Small intestine (tissue), 7 donors: ENCODE data around the gene SYT2. TPM values are rescaled to one million over a fixed set of nuclear protein-coding genes. Genes with fewer than 3 reads are reported as not detected.

ENCODE experiments used
- DNase-seq, 2 donors: peaks; one replicate each; pipeline versions ENCODE4 v3.0.0 to v3.0.0-alpha.2; 2013
- FAIRE-seq: peaks from 2 replicates; lab custom pipeline; 2012; peaks lifted over from hg19 to GRCh38; lab: Jason Lieb, UNC
- H3K27ac ChIP-seq, 3 donors: one replicate each; pipeline ENCODE4 v1.5.1; 2013; ENCODE audit warnings: low read length in 2 of 3, mild to moderate bottlenecking in 2 of 3, control low read depth in 1 of 3, inconsistent platforms in 1 of 3, low read depth in 1 of 3, moderate library complexity in 1 of 3
- H3K27me3 ChIP-seq, 3 donors: one replicate each; pipeline ENCODE4 v1.6.1; 2013; ENCODE audit warnings: low read length in 3 of 3, inconsistent platforms in 1 of 3; ENCODE audit not compliant: control insufficient read depth in 3 of 3, insufficient read depth in 3 of 3
- H3K36me3 ChIP-seq, 3 donors: one replicate each; pipeline ENCODE4 v1.6.1; 2013; ENCODE audit warnings: low read length in 3 of 3, inconsistent platforms in 1 of 3, low read depth in 1 of 3, mild to moderate bottlenecking in 1 of 3, moderate library complexity in 1 of 3; ENCODE audit not compliant: control insufficient read depth in 3 of 3, insufficient read depth in 2 of 3
- H3K4me1 ChIP-seq, 3 donors: one replicate each; pipeline ENCODE4 v1.6.1; 2013; ENCODE audit warnings: low read length in 2 of 3, inconsistent platforms in 1 of 3, low read depth in 1 of 3, mild to moderate bottlenecking in 1 of 3, moderate library complexity in 1 of 3; ENCODE audit not compliant: control insufficient read depth in 3 of 3, insufficient read depth in 2 of 3
- H3K4me3 ChIP-seq, 3 donors: one replicate each; pipeline ENCODE4 v1.5.1; 2013; ENCODE audit warnings: low read length in 3 of 3, control low read depth in 1 of 3, inconsistent platforms in 1 of 3, low read depth in 1 of 3, mild to moderate bottlenecking in 1 of 3, moderate library complexity in 1 of 3
- H3K9me3 ChIP-seq, 2 donors: one replicate each; pipeline ENCODE4 v1.6.1; 2013; ENCODE audit warnings: low read depth in 1 of 2, low read length in 1 of 2; ENCODE audit not compliant: control insufficient read depth in 2 of 2, insufficient read depth in 1 of 2
- WGBS, 3 donors: extraction: QIAGEN DNeasy Blood & Tissue Kit; methylation state at CpG; one replicate each; pipeline ENCODE4 v1.1.7; 2013; 5-methylcytosine and 5-hydroxymethylcytosine counted together
- polyA plus RNA-seq, 4 donors: library from polyadenylated mRNA; stranded (reverse) in 3 of 4; unstranded in 1 of 4; fragments of 200-250 nt in 3 of 4; fragments of 120-200 nt in 1 of 4; gene quantifications; one replicate each; pipeline versions ENCODE4 v1.2.1 to v1.2.3, GENCODE V29; 2013
- donor health status: healthy with polysubstance abuse.
- donor health status: control.
- donor health status: control.
- donor health status: Bipolar disorder and iron deficiency.
- donor health status: healthy.

The SYT2 gene
- polyA plus RNA-seq, 4 donors, result 0.03 to 1.8 TPM; not detected in 2

GRCh38 chr1:202700061-202700460 is 10.2 kb downstream of the SYT2 start:
- no peak overlapping the region for H3K4me3 ChIP-seq
- no peaks in the 10 kb centered on the region for H3K4me1 ChIP-seq
- peaks cover 0 to 42% (median 7%) of the 10 kb centered on the region in 3 donors for H3K27me3 ChIP-seq
- H3K27ac ChIP-seq, result no peak overlapping the region
- FAIRE-seq, result no peak
- H3K36me3 ChIP-seq, result no peaks in the 10 kb centered on the region
- H3K9me3 ChIP-seq, result no peaks in the 10 kb centered on the region
- DNase-seq, result no peak
- 71 to 75% (median 74%) methylated on average over 5 of the region's 5 CpGs for WGBS, 3 donors

- H3K27me3 ChIP-seq, result peaks cover 0 to 29% (median 7%) of the 10 kb centered on the region in 3 donors
- H3K27ac ChIP-seq, result no peak overlapping the region
- H3K4me3 ChIP-seq, result no peak overlapping the region
- H3K4me1 ChIP-seq, result no peaks in the 10 kb centered on the region
- WGBS, 3 donors, result 56 to 64% (median 59%) methylated on average over 8 of the region's 8 CpGs
- DNase-seq (no peak), FAIRE-seq (no peak)
- H3K36me3 ChIP-seq, result no peaks in the 10 kb centered on the region
- no peaks in the 10 kb centered on the region for H3K9me3 ChIP-seq
These were observed 12.0 kb downstream of the SYT2 start for GRCh38 chr1:202698276-202698675.

GRCh38 chr1:202697038-202697437 is 13.2 kb downstream of the SYT2 start:
- DNase-seq (peak; percentile 24 to 77), FAIRE-seq (no peak)
- 18 to 47% (median 30%) methylated on average over 6 of the region's 6 CpGs for WGBS, 3 donors
- no peak overlapping the region for H3K4me3 ChIP-seq
- H3K4me1 ChIP-seq, result no peaks in the 10 kb centered on the region
- H3K27ac ChIP-seq, result no peak overlapping the region
- H3K9me3 ChIP-seq, result no peaks in the 10 kb centered on the region
- H3K27me3 ChIP-seq, result peaks cover 0 to 22% (median 7%) of the 10 kb centered on the region in 3 donors
- no peaks in the 10 kb centered on the region for H3K36me3 ChIP-seq

- Histone ChIP-seq H3K27me3 (peaks cover 0 to 20% (median 7%) of the 10 kb centered on the region in 3 donors), H3K27ac (no peak overlapping the region), H3K36me3 (no peaks in the 10 kb centered on the region), H3K9me3 (no peaks in the 10 kb centered on the region), H3K4me3 (no peak overlapping the region), H3K4me1 (no peaks in the 10 kb centered on the region)
- FAIRE-seq (no peak), DNase-seq (no peak)
- WGBS, 3 donors, result 45 to 62% (median 51%) methylated on average over 5 of the region's 5 CpGs
These were observed 15.9 kb downstream of the SYT2 start for GRCh38 chr1:202694314-202694713.

- 32 to 34% (median 33%) methylated on average over 3 of the region's 3 CpGs for WGBS, 3 donors
- no peaks in the 10 kb centered on the region for H3K4me1 ChIP-seq
- no peak for FAIRE-seq
- no peak overlapping the region for H3K27ac ChIP-seq
- no peaks in the 10 kb centered on the region for H3K36me3 ChIP-seq
- H3K4me3 ChIP-seq, result no peak overlapping the region
- H3K27me3 ChIP-seq, result peaks cover 0 to 16% (median 12%) of the 10 kb centered on the region in 3 donors
- peak; percentile 52 to 80 for DNase-seq
- H3K9me3 ChIP-seq, result no peaks in the 10 kb centered on the region
These were observed 17.2 kb downstream of the SYT2 start for GRCh38 chr1:202692959-202693555.

- DNase-seq, result no peak
- Histone ChIP-seq H3K36me3 (no peaks in the 10 kb centered on the region), H3K27me3 (peaks cover 0 to 17% (median 13%) of the 10 kb centered on the region in 3 donors), H3K9me3 (no peaks in the 10 kb centered on the region), H3K4me3 (no peak overlapping the region), H3K4me1 (no peaks in the 10 kb centered on the region), H3K27ac (no peak overlapping the region)
- WGBS, 3 donors, result 36 to 55% (median 52%) methylated on average over 2 of the region's 2 CpGs
- FAIRE-seq, result no peak
These were observed 18.4 kb downstream of the SYT2 start for GRCh38 chr1:202691816-202692215.

- Histone ChIP-seq H3K36me3 (no peaks in the 10 kb centered on the region), H3K4me1 (no peaks in the 10 kb centered on the region)
These were observed 20.5 kb downstream of the SYT2 start for GRCh38 chr1:202689493-202690342.

GRCh38 chr1:202689082-202689481 is 21.2 kb downstream of the SYT2 start:
- H3K4me1 ChIP-seq, result no peaks in the 10 kb centered on the region
- no peak overlapping the region for H3K4me3 ChIP-seq
- H3K9me3 ChIP-seq, result no peaks in the 10 kb centered on the region
- FAIRE-seq (no peak), DNase-seq (no peak)
- H3K27me3 ChIP-seq, result peaks cover 0 to 18% (median 11%) of the 10 kb centered on the region in 3 donors
- 36 to 77% (median 72%) methylated on average over 3 of the region's 3 CpGs for WGBS, 3 donors
- no peak overlapping the region for H3K27ac ChIP-seq
- H3K36me3 ChIP-seq, result no peaks in the 10 kb centered on the region

More at GRCh38 chr1:202689493-202690342, 20.5 kb downstream of the SYT2 start:
- DNase-seq, result no peak
- Histone ChIP-seq H3K9me3 (no peaks in the 10 kb centered on the region), H3K4me3 (no peak overlapping the region), H3K27ac (no peak overlapping the region), H3K27me3 (peaks cover 0 to 16% (median 11%) of the 10 kb centered on the region in 3 donors)
- FAIRE-seq, result no peak
- 63 to 68% (median 67%) methylated on average over 9 of the region's 9 CpGs for WGBS, 3 donors
